Hepatocyte (in vitro differentiated cells): ENCODE results near the gene NAT10.

Experiments used
- CTCF ChIP-seq: fragments of 200-600 bp; sonication (generic); IDR thresholded peaks from 2 replicates; pipeline ENCODE4 v1.5.1; 2016; ENCODE audit warnings: antibody characterized with exemption, mild to moderate bottlenecking; ENCODE audit not compliant: poor library complexity
- EZH2 ChIP-seq: fragments of 200-600 bp; sonication (generic); IDR thresholded peaks from 2 replicates; pipeline ENCODE4 v1.6.1; 2016; ENCODE audit warnings: antibody characterized with exemption, mild to moderate bottlenecking, borderline replicate concordance

DNA sequence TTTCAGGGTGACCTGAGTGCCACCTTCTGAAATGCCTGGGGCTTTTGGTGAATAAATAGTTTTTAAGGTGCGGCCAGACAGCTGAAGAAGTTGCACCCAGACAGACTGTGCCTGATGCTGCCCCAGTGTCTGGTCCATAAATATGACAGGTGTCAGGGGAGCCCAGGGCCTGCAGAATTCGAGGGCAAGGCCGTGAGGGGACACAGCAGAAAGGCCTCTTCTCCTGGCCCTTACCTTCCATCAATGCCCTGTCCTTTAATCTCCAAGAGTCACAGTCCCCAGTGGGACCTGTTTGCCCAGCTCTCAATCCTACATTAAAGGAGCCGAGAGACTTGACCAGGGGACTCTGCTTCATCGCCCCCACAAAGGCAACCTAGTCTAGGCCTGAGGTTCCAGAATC is 45.7 kb downstream of the NAT10 start:
- TF ChIP-seq CTCF, result no peak
- no peak for TF ChIP-seq EZH2
